GM20431 (cell line): ENCODE results near the gene FBP2.

Source experiments
- in situ Hi-C: fragments of 300-500 bp; cut with MseI, MboI; formaldehyde crosslinking; loops from one replicate; pipeline ENCODE4 v1.15.0; 2020; ENCODE audit warnings: low sequenced_read_pairs; ENCODE audit not compliant: unreplicated experiment

Gene FBP2

GRCh38 chr9:94511955-94512265, 81.7 kb downstream of the FBP2 start:
- in situ Hi-C loops: no loop called here

DNA sequence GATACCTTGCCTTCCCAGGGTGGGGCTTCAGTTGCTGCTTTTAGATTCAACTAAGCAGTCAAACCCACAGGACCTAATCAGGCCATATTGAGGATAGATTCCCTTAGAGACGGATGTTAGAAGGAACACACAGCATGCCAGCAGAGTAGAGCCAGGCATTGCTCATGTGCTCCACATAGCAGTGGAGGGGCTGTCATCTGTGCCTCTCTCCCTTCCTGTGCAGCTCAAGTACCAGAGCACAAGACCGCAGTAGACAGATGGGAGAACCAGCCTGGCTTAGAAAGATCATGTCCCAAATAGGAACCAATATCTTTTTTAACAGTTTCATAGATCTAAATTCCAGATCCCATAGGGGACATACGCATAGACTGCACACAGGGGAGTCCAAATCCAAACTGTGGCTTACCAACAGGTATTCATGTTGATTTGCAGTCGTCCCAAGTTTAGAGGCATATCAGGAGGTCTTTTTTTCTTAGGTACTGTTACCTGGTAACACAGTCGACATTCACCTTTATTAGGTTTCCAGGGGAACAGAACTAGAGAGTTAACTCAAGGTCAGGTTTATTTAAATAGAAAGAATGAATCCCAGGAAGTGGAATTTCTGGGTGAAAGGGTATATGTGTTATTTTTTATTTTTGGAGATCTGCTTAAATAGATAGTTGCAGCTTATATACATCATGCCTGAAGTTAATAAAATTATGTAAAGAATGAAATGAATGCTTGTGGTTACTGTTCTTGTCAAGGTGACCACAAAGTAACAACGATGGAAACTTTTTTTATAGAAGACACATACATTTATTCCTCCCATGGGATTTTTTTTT, 82.3 kb downstream of the FBP2 start:
- in situ Hi-C loops: no loop called here
